Activated T-cell treated with anti-CD3 and anti-CD28 coated beads for 48 hours (primary cell): Measurements from ENCODE around the gene TRPM5.
A peak's percentile ranks its signal among the peaks of the same experiment; 100 is the strongest.
"Not testable (repeated sequence)": the region's sequence is repeated elsewhere in the genome, so short reads cannot be mapped to it uniquely, and the experiment has no call there.

Source experiments
- DNase-seq: peaks from one replicate; pipeline ENCODE4 v3.0.0-alpha.2; 2020; ENCODE audit warnings: low read depth

The TRPM5 gene

GRCh38 chr11:2443881-2444820 is at the start of gene TRPM5:
TSS of gene TRPM5 (minus strand) at chr11:2444514. CDS start at chr11:2423036, 21,478 bp downstream.
- peak; percentile 64 for DNase-seq

GRCh38 chr11:2489083-2489482 is 44.8 kb upstream of the TRPM5 start:
- DNase-seq: no peak

GRCh38 chr11:2488004-2488403 is 43.7 kb upstream of the TRPM5 start:
- DNase-seq: no peak

- DNase-seq: no peak
These were observed 40.3 kb upstream of the TRPM5 start for GRCh38 chr11:2484576-2485125.

- no peak for DNase-seq
These were observed 39.1 kb upstream of the TRPM5 start for GRCh38 chr11:2483426-2483825.

- DNase-seq: no peak
These were observed 38.4 kb upstream of the TRPM5 start for GRCh38 chr11:2482745-2483144.

- no peak for DNase-seq
These were observed 37.9 kb upstream of the TRPM5 start for GRCh38 chr11:2482204-2482603.

- DNase-seq: no peak
These were observed 36.9 kb upstream of the TRPM5 start for GRCh38 chr11:2481253-2481652.

GRCh38 chr11:2480874-2481220 is 36.5 kb upstream of the TRPM5 start:
- DNase-seq: no peak

GRCh38 chr11:2480067-2480873 is 36.0 kb upstream of the TRPM5 start:
- not testable (repeated sequence) for DNase-seq

- no peak for DNase-seq
These were observed 33.6 kb upstream of the TRPM5 start for GRCh38 chr11:2477936-2478335.

GRCh38 chr11:2477254-2477653 is 32.9 kb upstream of the TRPM5 start:
- no peak for DNase-seq

- no peak for DNase-seq
These were observed 31.0 kb upstream of the TRPM5 start for GRCh38 chr11:2475136-2475918.

- no peak for DNase-seq
These were observed 30.0 kb upstream of the TRPM5 start for GRCh38 chr11:2474059-2474901.

GRCh38 chr11:2473361-2474058 is 29.2 kb upstream of the TRPM5 start:
- no peak for DNase-seq

- DNase-seq: no peak
These were observed 28.3 kb upstream of the TRPM5 start for GRCh38 chr11:2472428-2473186.

GRCh38 chr11:2471804-2472096 is 27.4 kb upstream of the TRPM5 start:
- DNase-seq: no peak

- DNase-seq: no peak
These were observed 26.9 kb upstream of the TRPM5 start for GRCh38 chr11:2471048-2471803.

GRCh38 chr11:2470495-2470894 is 26.2 kb upstream of the TRPM5 start:
- no peak for DNase-seq
